Measurements from ENCODE around the gene WHRN.

- no peak for TF ChIP-seq POLR2A (IDR thresholded peaks at IDR 0.05; ENCODE audit: low read depth, low read length)
- TF ChIP-seq POLR2AphosphoS5 (IDR thresholded peaks at IDR 0.05; ENCODE audit: low read depth, low read length), result no peak
- TF ChIP-seq TAF1 (IDR thresholded peaks at IDR 0.05; ENCODE audit: borderline replicate concordance, low read depth, low read length), result no peak
Observed at GRCh38 chr9:114524247-114524681, 19.0 kb upstream of the WHRN start.

Measured in GM12892 (cell line).